Osteocyte (in vitro differentiated cells): ENCODE results near the gene CBL. TPM values are rescaled to one million over a fixed set of nuclear protein-coding genes. Genes with fewer than 3 reads are reported as not detected.
"Not testable (repeated sequence)": the region's sequence is repeated elsewhere in the genome, so short reads cannot be mapped to it uniquely, and the experiment has no call there.

Experiments
- DNase-seq: peaks from one replicate; pipeline ENCODE4 v3.0.0; 2021; ENCODE audit warnings: mixed read lengths; ENCODE audit not compliant: unreplicated experiment; ENCODE audit errors: extremely low spot score
- H3K27ac Mint-ChIP-seq: one replicate; pipeline ENCODE4 v1.8.0; 2021; ENCODE audit warnings: mild to moderate bottlenecking, mixed read lengths; ENCODE audit not compliant: unreplicated experiment
- H3K27me3 Mint-ChIP-seq: one replicate; pipeline ENCODE4 v1.8.0; 2021; ENCODE audit warnings: mixed read lengths; ENCODE audit not compliant: unreplicated experiment
- H3K36me3 Mint-ChIP-seq: one replicate; pipeline ENCODE4 v1.8.0; 2021; ENCODE audit warnings: mixed read lengths; ENCODE audit not compliant: unreplicated experiment
- H3K4me1 Mint-ChIP-seq: one replicate; pipeline ENCODE4 v1.8.0; 2021; ENCODE audit warnings: mixed read lengths; ENCODE audit not compliant: unreplicated experiment
- H3K4me3 Mint-ChIP-seq: one replicate; pipeline ENCODE4 v1.8.0; 2021; ENCODE audit warnings: mild to moderate bottlenecking, moderate library complexity, mixed read lengths; ENCODE audit not compliant: unreplicated experiment
- H3K9me3 Mint-ChIP-seq: one replicate; pipeline ENCODE4 v1.8.0; 2021; ENCODE audit warnings: mixed read lengths; ENCODE audit not compliant: unreplicated experiment
- total RNA-seq: library from RNA; stranded (reverse); gene quantifications from 2 replicates; pipeline ENCODE4 v1.2.1, GENCODE V29; 2021
- TF ChIP-seq, protein P1 (sequence below): fragments of 200-600 bp; sonication (generic); IDR thresholded peaks from 2 replicates; pipeline ENCODE4 v1.5.0; 2021; ENCODE audit warnings: antibody characterized with exemption, mild to moderate bottlenecking, moderate library complexity

Gene CBL
- total RNA-seq, 1 donor from 2014 or later: 20.8 TPM

GRCh38 chr11:119190531-119190930 is 15.6 kb upstream of the CBL start:
- TF ChIP-seq, protein P1, sequence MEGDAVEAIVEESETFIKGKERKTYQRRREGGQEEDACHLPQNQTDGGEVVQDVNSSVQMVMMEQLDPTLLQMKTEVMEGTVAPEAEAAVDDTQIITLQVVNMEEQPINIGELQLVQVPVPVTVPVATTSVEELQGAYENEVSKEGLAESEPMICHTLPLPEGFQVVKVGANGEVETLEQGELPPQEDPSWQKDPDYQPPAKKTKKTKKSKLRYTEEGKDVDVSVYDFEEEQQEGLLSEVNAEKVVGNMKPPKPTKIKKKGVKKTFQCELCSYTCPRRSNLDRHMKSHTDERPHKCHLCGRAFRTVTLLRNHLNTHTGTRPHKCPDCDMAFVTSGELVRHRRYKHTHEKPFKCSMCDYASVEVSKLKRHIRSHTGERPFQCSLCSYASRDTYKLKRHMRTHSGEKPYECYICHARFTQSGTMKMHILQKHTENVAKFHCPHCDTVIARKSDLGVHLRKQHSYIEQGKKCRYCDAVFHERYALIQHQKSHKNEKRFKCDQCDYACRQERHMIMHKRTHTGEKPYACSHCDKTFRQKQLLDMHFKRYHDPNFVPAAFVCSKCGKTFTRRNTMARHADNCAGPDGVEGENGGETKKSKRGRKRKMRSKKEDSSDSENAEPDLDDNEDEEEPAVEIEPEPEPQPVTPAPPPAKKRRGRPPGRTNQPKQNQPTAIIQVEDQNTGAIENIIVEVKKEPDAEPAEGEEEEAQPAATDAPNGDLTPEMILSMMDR: no peak
- Mint-ChIP-seq H3K27ac (no peak overlapping the region), H3K4me3 (no peak overlapping the region), H3K9me3 (no peaks in the 10 kb centered on the region), H3K36me3 (no peaks in the 10 kb centered on the region), H3K4me1 (no peaks in the 10 kb centered on the region), H3K27me3 (peaks cover 15% of the 10 kb centered on the region)
- no peak for DNase-seq

GRCh38 chr11:119191265-119191664 is 14.9 kb upstream of the CBL start:
- not testable (repeated sequence) for H3K36me3 Mint-ChIP-seq, DNase-seq, H3K4me1 Mint-ChIP-seq, H3K9me3 Mint-ChIP-seq, H3K27ac Mint-ChIP-seq, H3K4me3 Mint-ChIP-seq
- peaks cover 17% of the 10 kb centered on the region for H3K27me3 Mint-ChIP-seq

DNA sequence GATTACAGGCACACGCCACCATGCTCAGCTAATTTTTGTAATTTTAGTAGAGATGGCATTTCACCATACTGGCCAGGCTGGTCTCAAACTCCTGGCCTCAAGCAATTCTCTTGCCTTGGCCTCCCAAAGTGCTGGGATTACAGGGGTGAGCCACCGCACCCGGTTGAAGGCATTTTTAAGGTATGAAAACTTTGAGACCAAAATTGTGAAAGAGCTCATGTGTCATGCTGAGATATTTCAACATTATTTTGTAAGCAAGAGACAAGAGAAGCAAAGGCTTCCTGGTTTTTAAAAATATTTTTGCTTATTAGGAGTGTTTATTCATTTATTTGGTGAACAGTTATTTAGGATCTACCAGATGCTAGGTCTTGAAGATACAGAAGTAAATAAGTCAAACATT is 14.0 kb upstream of the CBL start:
- no peak overlapping the region for H3K4me3 Mint-ChIP-seq
- no peaks in the 10 kb centered on the region for H3K4me1 Mint-ChIP-seq
- no peak overlapping the region for H3K27ac Mint-ChIP-seq
- no peaks in the 10 kb centered on the region for H3K36me3 Mint-ChIP-seq
- no peaks in the 10 kb centered on the region for H3K9me3 Mint-ChIP-seq
- TF ChIP-seq, protein P1: no peak
- DNase-seq: no peak
- H3K27me3 Mint-ChIP-seq: peaks cover 15% of the 10 kb centered on the region

DNA sequence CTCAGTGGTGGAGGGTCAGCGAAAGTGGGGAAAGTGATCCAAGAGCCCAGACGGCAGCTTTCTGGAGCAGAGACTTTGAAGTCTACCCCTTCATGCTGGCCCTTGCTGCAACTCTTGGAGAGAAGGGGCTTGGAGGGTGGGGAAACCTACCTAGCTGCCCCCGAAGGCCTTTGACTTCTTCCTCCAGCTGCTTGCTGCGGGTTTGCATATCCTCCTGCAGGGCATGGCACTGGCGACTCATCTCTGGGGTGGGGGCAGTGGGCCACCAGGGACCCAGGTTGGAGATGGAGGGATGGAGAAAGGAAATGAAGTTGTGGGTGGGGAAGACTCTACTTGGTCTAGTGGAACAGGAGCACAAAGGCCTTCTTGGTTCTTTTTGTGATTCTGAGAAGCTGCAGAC is 13.1 kb upstream of the CBL start:
- Mint-ChIP-seq H3K27ac (no peak overlapping the region), H3K4me3 (no peak overlapping the region), H3K4me1 (no peaks in the 10 kb centered on the region), H3K27me3 (peaks cover 14% of the 10 kb centered on the region), H3K9me3 (no peaks in the 10 kb centered on the region), H3K36me3 (no peaks in the 10 kb centered on the region)
- no peak for DNase-seq
- TF ChIP-seq, protein P1: no peak

- DNase-seq: no peak
- peaks cover 14% of the 10 kb centered on the region for H3K27me3 Mint-ChIP-seq
- H3K9me3 Mint-ChIP-seq: no peaks in the 10 kb centered on the region
- H3K4me1 Mint-ChIP-seq: no peaks in the 10 kb centered on the region
- no peak overlapping the region for H3K27ac Mint-ChIP-seq
- no peak overlapping the region for H3K4me3 Mint-ChIP-seq
- TF ChIP-seq, protein P1: no peak
- no peaks in the 10 kb centered on the region for H3K36me3 Mint-ChIP-seq
Measured at GRCh38 chr11:119193626-119194025, 12.5 kb upstream of the CBL start.
